Naive B cell (primary cell): ENCODE measurements around the gene SEPTIN11. TPM values are rescaled to one million over a fixed set of nuclear protein-coding genes. Genes with fewer than 3 reads are reported as not detected.

Experiments
- ATAC-seq, 2 donors: fragments of 150-1000 bp; cut with Tn5 transposase; 2 replicates each; pipeline ENCODE4 v1.10.0; 2021; ENCODE audit warnings: low read depth in 2 of 2, mild to moderate bottlenecking in 2 of 2, moderate library complexity in 2 of 2
- DNase-seq: peaks from one replicate; pipeline ENCODE4 v3.0.0; 2022
- H3K27ac Mint-ChIP-seq, 6 donors: one replicate each; pipeline ENCODE4 v1.8.0; 2020 to 2022; ENCODE audit warnings: mild to moderate bottlenecking in 6 of 6, mixed read lengths in 6 of 6, moderate library complexity in 5 of 6, inconsistent platforms in 2 of 6
- H3K27me3 Mint-ChIP-seq, 3 donors: one replicate each; pipeline ENCODE4 v1.8.0; 2021 to 2022; ENCODE audit warnings: mixed read lengths in 3 of 3, mild to moderate bottlenecking in 1 of 3
- H3K36me3 Mint-ChIP-seq, 2 donors: one replicate each; pipeline ENCODE4 v1.8.0; 2020 to 2022; ENCODE audit warnings: mixed read lengths in 2 of 2, inconsistent platforms in 1 of 2, mild to moderate bottlenecking in 1 of 2
- H3K4me1 Mint-ChIP-seq, 3 donors: one replicate each; pipeline ENCODE4 v1.8.0; 2020 to 2022; ENCODE audit warnings: mixed read lengths in 3 of 3, inconsistent platforms in 1 of 3, mild to moderate bottlenecking in 1 of 3, moderate library complexity in 1 of 3
- H3K4me3 Mint-ChIP-seq, 8 donors: one replicate each; pipeline ENCODE4 v1.8.0; 2020 to 2022; ENCODE audit warnings: mild to moderate bottlenecking in 8 of 8, mixed read lengths in 8 of 8, moderate library complexity in 8 of 8, inconsistent platforms in 2 of 8
- H3K9me3 Mint-ChIP-seq, 7 donors: one replicate each; pipeline ENCODE4 v1.8.0; 2020 to 2022; ENCODE audit warnings: mixed read lengths in 7 of 7, mild to moderate bottlenecking in 5 of 7, inconsistent platforms in 2 of 7, moderate library complexity in 1 of 7
- polyA plus RNA-seq, 6 donors: library from polyadenylated mRNA; unstranded; fragments of 300-500 nt; fragmentation: Illumina TruSeq; gene quantifications; one replicate each; pipeline ENCODE4 v1.2.3, GENCODE V29; 2021; ENCODE audit warnings: low read depth in 6 of 6

SEPTIN11 gene
- polyA plus RNA-seq, 6 donors from 2014 or later: 6.8 to 15.5 (median 10.9) TPM

GRCh38 chr4:76974150-76974549, 24.6 kb downstream of the SEPTIN11 start:
- Mint-ChIP-seq H3K27ac (peak overlapping the region in 1 of 6 donors; percentile 22), H3K27me3 (no peaks in the 10 kb centered on the region), H3K4me3 (no peak overlapping the region), H3K9me3 (no peaks in the 10 kb centered on the region), H3K36me3 (peaks cover 0 to 3% of the 10 kb centered on the region in 2 donors), H3K4me1 (no peaks in the 10 kb centered on the region)
- no peak for ATAC-seq
- no peak for DNase-seq

- Mint-ChIP-seq H3K9me3 (no peaks in the 10 kb centered on the region), H3K36me3 (peaks cover 0 to 6% of the 10 kb centered on the region in 2 donors), H3K4me1 (no peaks in the 10 kb centered on the region), H3K27ac (no peak overlapping the region), H3K4me3 (no peak overlapping the region), H3K27me3 (no peaks in the 10 kb centered on the region)
- DNase-seq (no peak), ATAC-seq (no peak)
These were observed 27.6 kb downstream of the SEPTIN11 start for GRCh38 chr4:76977113-76977512.

GRCh38 chr4:76977736-76978350, 28.3 kb downstream of the SEPTIN11 start:
- ATAC-seq (no peak), DNase-seq (no peak)
- Mint-ChIP-seq H3K4me1 (no peaks in the 10 kb centered on the region), H3K27me3 (no peaks in the 10 kb centered on the region), H3K4me3 (no peak overlapping the region), H3K27ac (no peak overlapping the region), H3K9me3 (no peaks in the 10 kb centered on the region), H3K36me3 (peaks cover 0 to 6% of the 10 kb centered on the region in 2 donors)

- peaks cover 0 to 8% (median 0%) of the 10 kb centered on the region in 3 donors for H3K4me1 Mint-ChIP-seq
- H3K4me3 Mint-ChIP-seq: no peak overlapping the region
- H3K27ac Mint-ChIP-seq: no peak overlapping the region
These were observed 29.7 kb downstream of the SEPTIN11 start for GRCh38 chr4:76979236-76979635.

DNA sequence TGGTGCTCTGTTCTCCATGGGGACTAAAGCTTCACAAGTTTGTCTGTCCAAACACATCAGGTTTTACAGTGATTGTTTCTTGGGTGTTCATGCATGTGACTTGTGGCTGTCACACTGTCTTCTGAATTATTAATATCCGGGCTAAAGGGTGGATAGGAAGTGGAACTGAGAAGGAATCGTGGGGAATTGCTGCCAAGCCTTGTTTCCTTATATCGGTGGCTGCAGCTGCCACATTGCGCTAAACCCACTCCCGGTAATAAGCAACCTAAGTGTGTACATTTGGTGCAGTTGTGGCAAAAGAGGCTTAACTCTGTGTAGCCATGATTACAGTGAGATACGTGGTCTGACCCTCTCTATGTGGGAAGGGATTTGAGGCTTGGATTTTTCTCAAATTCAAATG, 30.7 kb downstream of the SEPTIN11 start:
- Mint-ChIP-seq H3K4me3 (no peak overlapping the region), H3K27me3 (no peaks in the 10 kb centered on the region), H3K4me1 (peaks cover 0 to 11% (median 0%) of the 10 kb centered on the region in 3 donors), H3K27ac (no peak overlapping the region), H3K9me3 (no peaks in the 10 kb centered on the region), H3K36me3 (peaks cover 0 to 6% of the 10 kb centered on the region in 2 donors)
- DNase-seq (no peak), ATAC-seq (no peak)

More at GRCh38 chr4:76979236-76979635, 29.7 kb downstream of the SEPTIN11 start:
- DNase-seq: no peak
- ATAC-seq: no peak
- Mint-ChIP-seq H3K36me3 (peaks cover 0 to 6% of the 10 kb centered on the region in 2 donors), H3K27me3 (no peaks in the 10 kb centered on the region), H3K9me3 (no peaks in the 10 kb centered on the region)

DNA sequence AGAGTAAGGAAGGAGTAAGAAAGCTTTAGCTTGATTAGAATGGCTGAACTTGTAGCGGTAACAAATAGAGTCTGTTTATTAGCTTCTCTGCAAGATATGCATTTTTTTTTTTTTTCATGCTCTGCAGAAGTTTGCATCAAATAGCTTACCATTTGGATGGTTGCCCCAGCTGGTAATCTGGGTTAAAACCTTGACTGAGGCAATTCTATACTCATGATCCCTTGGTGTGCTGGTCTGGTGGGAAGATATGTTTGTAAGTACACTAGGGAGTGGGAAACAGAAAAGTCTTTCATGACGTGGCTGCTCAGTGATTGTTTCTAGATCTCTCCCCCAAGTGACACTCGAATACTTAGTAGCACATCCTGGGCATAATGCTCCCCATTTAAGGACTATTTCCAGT, 32.1 kb downstream of the SEPTIN11 start:
- H3K36me3 Mint-ChIP-seq: peaks cover 0 to 6% of the 10 kb centered on the region in 2 donors
- no peak for ATAC-seq
- no peak for DNase-seq
- H3K27ac Mint-ChIP-seq: no peak overlapping the region
- H3K4me1 Mint-ChIP-seq: peaks cover 0 to 11% (median 0%) of the 10 kb centered on the region in 3 donors
- no peak overlapping the region for H3K4me3 Mint-ChIP-seq
- H3K9me3 Mint-ChIP-seq: no peaks in the 10 kb centered on the region
- H3K27me3 Mint-ChIP-seq: no peaks in the 10 kb centered on the region

DNA sequence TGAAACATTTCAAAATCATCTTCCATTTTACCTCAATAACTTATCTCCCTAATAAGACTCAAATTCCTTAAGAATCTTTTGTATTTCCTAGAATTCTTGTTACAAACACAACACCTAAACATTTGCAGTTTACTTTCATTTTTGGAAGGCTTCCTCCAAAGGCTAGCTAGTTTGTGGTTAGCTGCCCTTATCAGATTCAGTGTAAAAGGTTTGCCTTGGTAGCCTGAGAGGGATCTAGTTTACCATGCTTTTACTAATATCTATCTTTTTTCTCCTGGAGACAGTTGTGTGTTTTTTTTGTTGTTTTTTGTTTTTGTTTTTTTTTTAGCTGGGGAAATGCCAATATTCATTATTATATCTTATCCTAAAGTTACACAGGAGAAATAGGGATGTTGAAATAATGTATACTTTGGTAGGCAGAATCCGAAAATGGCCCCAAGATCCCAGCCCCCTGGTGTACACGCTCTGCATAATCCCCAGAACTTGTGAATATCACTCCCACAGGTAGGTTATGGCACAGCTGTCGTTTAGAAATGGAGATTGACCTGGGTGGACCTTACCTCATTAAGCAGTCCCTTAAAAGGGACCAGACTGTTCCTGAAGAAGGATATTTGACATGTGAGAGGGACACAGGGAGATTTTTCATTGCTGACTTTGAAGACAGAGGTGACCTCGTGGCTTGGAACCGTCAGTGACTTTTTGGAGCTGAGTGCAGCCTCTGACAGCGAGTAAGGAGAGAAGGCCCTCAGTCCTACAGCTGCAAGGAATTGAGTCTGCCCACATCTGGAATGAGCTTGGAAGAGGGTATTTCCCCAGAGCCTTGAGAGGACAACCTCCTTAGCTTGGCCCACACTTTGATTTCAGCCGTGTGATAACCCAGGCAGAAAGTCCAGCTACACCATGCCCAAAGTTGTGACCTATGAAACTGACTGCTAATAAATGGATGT, 33.4 kb downstream of the SEPTIN11 start:
- H3K27ac Mint-ChIP-seq: peak overlapping the region in 2 of 6 donors; percentile 21 to 44
- no peak for ATAC-seq
- H3K27me3 Mint-ChIP-seq: no peaks in the 10 kb centered on the region
- peaks cover 0 to 11% (median 0%) of the 10 kb centered on the region in 3 donors for H3K4me1 Mint-ChIP-seq
- no peaks in the 10 kb centered on the region for H3K9me3 Mint-ChIP-seq
- DNase-seq: no peak
- H3K36me3 Mint-ChIP-seq: peaks cover 0 to 11% of the 10 kb centered on the region in 2 donors
- H3K4me3 Mint-ChIP-seq: no peak overlapping the region

DNA sequence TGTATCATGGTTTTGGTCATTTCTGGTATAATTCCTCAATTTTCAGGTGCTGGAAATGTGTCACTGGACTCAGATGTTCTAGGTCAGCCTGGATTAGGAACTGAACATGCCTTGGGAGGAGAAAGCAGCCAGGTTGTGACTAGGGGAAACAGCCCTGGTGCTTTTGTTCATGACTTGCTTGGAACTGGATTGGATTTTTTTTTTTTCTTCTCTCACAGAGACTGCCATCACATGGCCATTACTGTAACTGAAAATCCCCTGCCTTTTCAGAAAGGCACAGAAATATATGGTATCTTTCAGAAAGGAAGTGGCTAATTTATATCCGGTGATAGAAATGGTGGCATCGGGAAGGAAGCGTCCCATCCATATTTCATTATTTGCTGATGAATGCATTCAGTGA, 34.6 kb downstream of the SEPTIN11 start:
- ATAC-seq: no peak
- H3K9me3 Mint-ChIP-seq: no peaks in the 10 kb centered on the region
- no peak for DNase-seq
- no peaks in the 10 kb centered on the region for H3K27me3 Mint-ChIP-seq
- H3K4me3 Mint-ChIP-seq: no peak overlapping the region
- peak overlapping the region in 2 of 6 donors; percentile 17 to 40 for H3K27ac Mint-ChIP-seq
- peaks cover 0 to 11% (median 0%) of the 10 kb centered on the region in 3 donors for H3K4me1 Mint-ChIP-seq
- peaks cover 0 to 9% of the 10 kb centered on the region in 2 donors for H3K36me3 Mint-ChIP-seq

GRCh38 chr4:76984788-76985211, 35.2 kb downstream of the SEPTIN11 start:
- peaks cover 0 to 11% (median 0%) of the 10 kb centered on the region in 3 donors for H3K4me1 Mint-ChIP-seq
- H3K9me3 Mint-ChIP-seq: peaks cover 0 to 3% (median 2%) of the 10 kb centered on the region in 7 donors
- DNase-seq: no peak
- no peak overlapping the region for H3K27ac Mint-ChIP-seq
- H3K4me3 Mint-ChIP-seq: no peak overlapping the region
- no peak for ATAC-seq
- H3K27me3 Mint-ChIP-seq: no peaks in the 10 kb centered on the region
- peaks cover 2 to 8% of the 10 kb centered on the region in 2 donors for H3K36me3 Mint-ChIP-seq

GRCh38 chr4:76987153-76987591, 37.6 kb downstream of the SEPTIN11 start:
- no peak overlapping the region for H3K4me3 Mint-ChIP-seq
- H3K27me3 Mint-ChIP-seq: no peaks in the 10 kb centered on the region
- H3K4me1 Mint-ChIP-seq: peaks cover 0 to 13% (median 0%) of the 10 kb centered on the region in 3 donors

DNA sequence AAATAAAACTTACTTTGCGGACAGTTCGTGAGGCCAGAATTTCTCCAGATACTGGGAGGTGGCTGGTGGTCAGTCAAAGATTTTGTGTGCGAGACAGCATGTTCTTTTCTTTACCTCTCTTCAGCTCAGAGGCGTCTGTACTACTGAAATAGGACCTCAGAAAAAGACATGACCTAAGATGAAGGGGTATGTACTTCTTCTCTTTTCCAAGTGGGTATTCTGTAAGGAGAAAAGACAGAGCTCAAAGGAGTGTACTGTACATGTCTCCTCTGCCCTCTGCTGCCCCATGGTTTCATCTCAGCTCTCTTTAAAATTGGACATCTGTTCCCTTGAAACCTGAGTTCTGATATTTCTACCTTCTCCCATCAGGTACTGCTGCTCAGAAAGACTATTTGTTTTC, 38.1 kb downstream of the SEPTIN11 start:
- Mint-ChIP-seq H3K27ac (no peak overlapping the region), H3K36me3 (peaks cover 9 to 14% of the 10 kb centered on the region in 2 donors), H3K4me3 (no peak overlapping the region), H3K9me3 (peaks cover 4 to 10% (median 8%) of the 10 kb centered on the region in 7 donors), H3K27me3 (no peaks in the 10 kb centered on the region), H3K4me1 (peaks cover 0 to 13% (median under 1%) of the 10 kb centered on the region in 3 donors)
- ATAC-seq (no peak), DNase-seq (no peak)

More at GRCh38 chr4:76987153-76987591, 37.6 kb downstream of the SEPTIN11 start:
- ATAC-seq: no peak
- peak overlapping the region in 1 of 6 donors; percentile 1 for H3K27ac Mint-ChIP-seq
- peaks cover 4 to 10% (median 8%) of the 10 kb centered on the region in 7 donors for H3K9me3 Mint-ChIP-seq
- DNase-seq: no peak
- H3K36me3 Mint-ChIP-seq: peaks cover 9 to 14% of the 10 kb centered on the region in 2 donors

DNA sequence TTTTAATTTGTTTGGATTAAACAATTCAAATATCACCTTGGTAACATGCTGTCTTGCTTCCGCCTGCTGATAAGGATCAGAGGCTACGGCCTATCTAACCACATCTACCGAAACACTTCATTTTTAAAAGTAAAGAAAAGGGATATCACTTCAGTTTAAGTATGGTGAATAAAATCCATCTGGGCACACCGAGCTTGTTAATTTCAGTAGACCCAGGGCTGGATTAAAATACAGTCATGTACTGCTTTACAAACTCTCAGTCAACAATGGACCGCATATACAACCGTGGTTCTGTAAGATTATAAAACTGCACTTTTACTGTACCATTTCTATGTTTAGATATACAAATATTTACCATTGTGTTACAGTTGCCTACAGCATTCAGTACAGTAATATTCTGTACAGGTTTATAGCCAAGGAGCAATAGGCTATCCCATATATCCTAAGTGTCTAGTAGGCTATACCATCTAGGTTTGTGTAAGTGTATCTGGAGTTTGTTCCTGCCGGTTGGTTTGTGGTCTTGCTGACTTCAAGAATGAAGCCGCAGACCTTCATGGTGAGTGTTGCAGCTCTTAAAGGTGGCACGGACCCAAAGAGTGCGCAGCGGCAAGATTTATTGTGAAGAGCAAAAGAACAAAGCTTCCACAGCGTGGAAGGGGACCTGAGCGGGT, 40.0 kb downstream of the SEPTIN11 start:
- peaks cover 9 to 14% of the 10 kb centered on the region in 2 donors for H3K36me3 Mint-ChIP-seq
- H3K27ac Mint-ChIP-seq: peak overlapping the region in 1 of 6 donors; percentile 29
- no peak for DNase-seq
- H3K9me3 Mint-ChIP-seq: peaks cover 4 to 10% (median 8%) of the 10 kb centered on the region in 7 donors
- no peaks in the 10 kb centered on the region for H3K27me3 Mint-ChIP-seq
- H3K4me1 Mint-ChIP-seq: peaks cover 0 to 7% (median 5%) of the 10 kb centered on the region in 3 donors
- no peak for ATAC-seq
- no peak overlapping the region for H3K4me3 Mint-ChIP-seq
